Measurements from ENCODE around the gene KRT27.
"Not testable (repeated sequence)": the region's sequence is repeated elsewhere in the genome, so short reads cannot be mapped to it uniquely, and the experiment has no call there.

The KRT27 gene

DNA sequence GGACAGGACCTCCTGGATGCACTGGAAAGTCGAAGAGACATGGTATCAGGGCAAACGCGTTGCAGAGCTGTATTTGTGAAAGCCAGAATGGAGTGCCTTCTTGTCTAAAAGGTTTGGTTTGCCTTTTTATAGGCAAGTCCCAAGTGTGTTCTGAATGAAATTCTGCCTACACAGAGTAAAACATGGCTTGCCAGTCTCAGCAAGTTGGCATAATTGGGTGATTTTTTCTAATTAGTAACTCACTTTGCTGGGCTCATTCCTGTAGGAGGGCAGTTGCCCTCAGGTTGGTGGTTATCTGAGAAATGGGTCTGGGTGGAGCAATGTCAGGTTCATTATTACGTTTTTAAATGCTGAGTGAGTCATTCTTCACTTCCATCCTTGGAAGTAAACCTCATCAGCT lies 27.1 kb downstream of the KRT27 start, which contains the start of gene KRT25:
KRT25 (minus strand) TSS at position 101 of the 400 bp plus-strand sequence; CDS start at position 41, 60 bp downstream.
- DNase-seq (ENCODE audit: low read depth in 2 of 2) = no peak

GRCh38 chr17:40753804-40754203 lies 28.5 kb downstream of the KRT27 start:
- no peak for DNase-seq (ENCODE audit: low read depth in 2 of 2)

- DNase-seq (ENCODE audit: low read depth in 2 of 2) = no peak
Measured at GRCh38 chr17:40751065-40751464, 31.3 kb downstream of the KRT27 start.

DNA sequence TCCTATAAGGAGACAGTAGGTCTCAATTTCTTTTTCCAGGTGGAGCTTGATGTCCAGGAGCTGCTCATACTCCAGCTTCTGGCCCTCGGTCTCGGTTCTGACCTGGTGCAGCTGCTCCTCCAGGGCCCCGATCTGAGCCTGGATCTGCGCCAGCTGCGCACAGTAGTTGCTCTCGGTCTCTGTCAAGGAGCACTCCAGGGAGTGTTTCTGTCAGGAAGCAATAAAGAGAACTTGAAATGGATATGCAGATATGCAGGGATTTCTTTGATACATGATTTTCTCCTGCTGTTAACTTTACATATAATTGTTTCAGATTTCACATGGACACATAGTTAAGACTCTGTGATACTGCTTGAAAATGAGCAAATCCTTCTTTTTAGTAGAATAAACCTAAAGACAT lies 32.0 kb downstream of the KRT27 start:
- no peak for DNase-seq (ENCODE audit: low read depth in 2 of 2)

DNA sequence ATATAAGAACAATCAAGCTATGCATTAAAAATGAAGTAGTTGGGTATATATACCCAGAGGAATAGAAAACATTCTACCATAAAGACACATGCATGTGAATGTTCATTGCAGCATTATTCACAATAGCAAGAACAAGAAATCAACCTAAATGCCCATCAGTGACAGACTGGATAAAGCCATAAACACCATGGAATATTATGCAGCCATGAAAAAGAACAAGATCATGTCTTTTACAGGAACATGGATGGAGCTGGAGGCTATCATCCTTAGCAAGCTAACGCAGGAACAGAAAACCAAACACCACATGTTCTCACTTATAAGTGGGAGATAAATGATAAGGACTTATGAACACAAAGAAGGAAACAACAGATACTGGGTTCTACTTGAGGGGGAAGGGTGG lies 33.7 kb downstream of the KRT27 start:
- DNase-seq (ENCODE audit: low read depth in 2 of 2) = not testable (repeated sequence)

GRCh38 chr17:40738553-40738952 lies 43.8 kb downstream of the KRT27 start:
- DNase-seq (ENCODE audit: low read depth in 2 of 2) = no peak

DNA sequence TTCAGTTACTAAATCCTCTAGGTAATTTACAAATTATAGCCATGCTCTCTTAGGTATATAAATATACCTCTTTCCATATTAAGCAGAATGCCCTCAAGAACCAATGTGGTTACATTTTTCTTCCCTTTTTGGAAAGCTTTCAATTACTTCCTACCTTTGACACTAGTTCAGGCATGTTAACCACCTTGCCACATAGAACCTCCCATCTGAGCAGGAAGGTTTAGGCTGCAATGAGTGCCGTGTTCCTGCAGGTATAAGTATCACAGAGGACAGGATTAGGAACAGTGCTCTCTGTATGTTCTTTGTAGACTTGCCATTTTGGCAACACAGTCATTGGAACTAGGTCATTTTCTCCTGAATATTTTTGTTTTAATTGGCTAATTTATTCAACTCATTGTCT lies 47.3 kb downstream of the KRT27 start:
- DNase-seq (ENCODE audit: low read depth in 2 of 2) = no peak

- DNase-seq (ENCODE audit: low read depth in 2 of 2) = no peak
Measured at GRCh38 chr17:40734018-40734417, 48.3 kb downstream of the KRT27 start.

DNA sequence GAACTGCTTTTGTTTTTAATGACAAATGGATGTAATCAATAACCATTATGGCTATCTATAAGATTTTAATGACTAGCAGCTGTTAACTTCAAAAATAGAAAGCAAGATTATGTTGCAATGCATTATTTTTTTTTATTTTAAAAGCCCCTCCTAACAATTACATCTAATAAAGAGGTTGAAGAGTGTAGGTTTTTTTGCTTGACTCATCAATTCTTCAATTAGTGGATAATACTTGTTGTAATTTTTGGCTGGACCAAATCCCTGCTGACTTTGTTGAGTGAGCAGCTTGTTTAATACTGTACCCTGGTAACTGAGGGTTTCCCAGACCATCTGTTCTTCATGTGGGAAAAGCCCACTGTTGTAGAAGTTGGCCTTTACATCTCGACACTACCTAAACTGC lies 51.4 kb downstream of the KRT27 start:
- no peak for DNase-seq (ENCODE audit: low read depth in 2 of 2)

DNA sequence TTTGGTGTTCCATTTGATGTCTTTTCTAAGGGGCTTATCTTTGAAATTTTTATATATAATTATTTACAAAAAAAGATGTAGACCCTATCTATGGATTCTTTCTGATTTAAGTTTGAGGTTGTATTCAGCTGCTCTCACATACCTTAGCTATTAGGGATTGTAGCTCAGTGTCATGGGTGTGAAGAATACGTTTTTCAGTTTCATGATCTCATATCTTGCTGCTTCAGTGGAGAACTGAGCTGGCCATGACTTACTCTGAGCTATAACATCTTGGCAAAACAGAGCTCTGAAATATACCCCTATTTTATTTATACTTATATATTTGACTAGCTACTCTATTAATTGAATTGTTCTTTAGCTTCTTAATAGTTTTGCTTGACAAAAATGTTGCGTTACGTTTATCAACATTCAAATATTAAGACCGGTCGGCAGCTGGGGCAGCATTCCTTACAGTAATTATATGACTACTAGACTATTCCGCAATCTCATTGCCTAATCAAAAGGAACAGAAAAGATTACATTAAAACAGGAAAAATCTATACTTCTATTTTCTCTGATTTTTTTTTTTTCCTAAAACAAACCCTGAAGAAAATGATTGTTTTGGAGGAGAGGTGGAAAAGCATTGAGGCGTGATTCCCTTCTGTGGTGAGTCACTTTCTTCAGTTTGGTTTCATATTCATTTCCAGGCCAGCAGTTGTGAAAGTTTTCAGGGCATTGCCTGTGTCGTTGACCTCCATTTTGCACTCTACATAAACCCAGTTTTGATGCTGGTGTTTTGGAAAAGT lies 54.7 kb downstream of the KRT27 start:
- no peak for DNase-seq (ENCODE audit: low read depth in 2 of 2)

- DNase-seq (ENCODE audit: low read depth in 2 of 2) = no peak
Measured at GRCh38 chr17:40726919-40727318, 55.4 kb downstream of the KRT27 start.
